ENCODE data around the gene UNC5B.

Gene UNC5B

DNA sequence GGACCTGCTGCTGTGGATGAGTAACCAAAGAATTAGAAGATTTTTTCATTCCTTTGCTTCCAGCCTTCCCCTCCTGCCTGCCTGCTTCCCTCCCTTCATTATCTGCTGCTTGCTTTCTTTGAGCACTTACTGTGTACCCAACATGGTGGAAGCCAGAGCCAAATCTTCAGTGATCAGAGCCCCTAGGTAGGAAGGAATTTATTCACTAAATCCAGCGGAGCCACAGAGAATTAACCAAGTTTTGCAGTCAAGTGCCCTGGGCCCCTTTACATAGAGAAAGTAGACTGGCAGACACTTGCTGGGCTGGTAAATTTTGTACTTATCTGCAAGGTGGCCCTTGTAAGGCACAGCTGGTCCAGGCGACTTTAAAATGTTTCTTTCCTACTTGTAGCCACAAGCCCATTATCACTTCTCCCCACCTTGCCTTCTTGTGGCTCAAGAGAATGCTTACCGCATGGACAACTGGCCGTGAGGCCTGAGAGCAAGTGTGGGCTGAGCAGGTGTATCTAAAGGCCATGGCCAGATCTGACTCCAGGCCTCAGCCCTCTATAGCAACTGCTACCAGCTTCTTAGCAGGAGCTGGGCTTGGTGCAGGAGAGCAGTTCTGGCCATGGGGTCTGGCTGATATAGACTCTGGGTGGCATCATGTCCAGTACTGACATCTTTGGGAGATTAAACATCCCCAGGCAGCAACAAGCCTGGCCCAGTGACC lies 11.1 kb downstream of the UNC5B start:
- no peak for DNase-seq

DNA sequence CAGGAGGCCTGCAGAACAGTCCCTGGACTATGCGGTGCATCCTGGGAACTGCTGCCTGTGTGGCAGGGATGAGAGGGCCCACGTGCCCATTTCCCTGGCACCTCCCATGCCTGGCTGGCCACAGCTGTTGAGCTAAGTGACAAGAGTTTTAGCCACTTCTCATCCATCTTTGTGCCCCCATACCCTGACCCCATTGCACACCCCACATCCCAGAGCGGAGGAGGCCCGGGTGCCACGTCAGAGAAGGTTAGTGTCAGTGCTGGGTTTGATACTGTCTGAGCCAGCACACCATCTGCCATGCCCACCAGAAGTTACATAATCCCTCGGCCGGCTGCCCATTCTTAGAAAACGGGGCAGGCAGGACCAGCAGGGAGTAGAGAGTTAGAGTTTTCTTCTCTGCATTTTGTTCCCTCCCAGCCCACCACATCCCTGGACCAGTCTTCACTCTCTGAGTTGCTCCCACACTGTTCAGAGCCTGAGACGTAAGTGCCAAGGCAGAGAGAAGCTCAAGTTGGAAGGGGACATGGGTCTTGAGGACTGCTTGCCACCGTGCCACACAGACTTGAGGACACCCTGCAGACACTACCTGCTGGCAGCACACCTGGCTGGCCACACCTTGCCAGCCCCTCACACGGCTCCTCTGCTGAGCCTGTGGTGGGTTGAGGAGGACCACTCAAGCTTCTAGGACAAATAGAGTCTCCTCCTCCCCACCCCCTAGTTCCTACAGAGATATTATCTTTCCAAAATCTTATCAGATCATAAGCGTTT lies 13.1 kb downstream of the UNC5B start:
- DNase-seq = no peak

DNA sequence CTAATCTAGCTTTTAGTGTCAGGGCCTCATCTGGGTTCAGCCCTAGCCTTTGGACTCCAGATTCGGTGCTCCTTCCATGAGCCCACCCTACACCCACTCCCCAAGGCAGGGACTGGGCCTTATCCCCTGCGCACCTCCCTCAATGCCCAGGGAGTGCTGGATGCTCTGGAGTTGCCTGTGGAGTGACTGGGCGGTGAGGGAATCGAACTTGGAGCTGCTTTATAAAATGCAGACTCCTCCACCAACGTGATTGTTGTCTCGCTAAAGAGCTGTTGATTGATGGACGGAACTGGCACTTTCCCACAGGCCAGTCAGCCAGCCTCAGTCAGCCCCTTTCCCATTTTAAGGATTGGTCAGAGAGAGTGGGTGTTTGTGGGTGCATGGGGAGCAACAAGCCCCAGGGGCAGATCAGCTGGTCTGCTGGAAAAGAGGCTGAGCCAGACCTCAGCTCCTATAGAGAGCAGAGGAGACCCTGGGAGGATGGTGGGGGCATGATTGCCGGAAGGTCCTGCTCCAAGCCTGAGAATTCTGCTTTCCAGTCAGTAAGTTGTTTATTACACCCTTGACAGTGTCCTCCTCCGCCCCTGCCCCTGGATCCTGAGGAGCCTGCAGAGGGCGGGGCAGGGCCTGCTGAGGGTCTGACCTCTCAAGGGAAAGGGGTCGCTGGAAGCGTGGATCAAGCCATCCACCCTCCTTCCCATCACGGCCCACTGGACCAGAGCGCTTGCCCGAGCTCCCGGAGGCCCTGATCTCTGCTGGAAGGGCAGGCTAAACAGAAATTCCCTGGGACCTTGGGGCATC lies 16.7 kb downstream of the UNC5B start:
- DNase-seq = no peak

GRCh38 chr10:71229726-71230655 lies 17.6 kb downstream of the UNC5B start:
- DNase-seq = no peak

GRCh38 chr10:71230656-71231025 lies 18.3 kb downstream of the UNC5B start:
- DNase-seq = no peak

- no peak for DNase-seq
These were observed 18.8 kb downstream of the UNC5B start for GRCh38 chr10:71231206-71231605.

DNA sequence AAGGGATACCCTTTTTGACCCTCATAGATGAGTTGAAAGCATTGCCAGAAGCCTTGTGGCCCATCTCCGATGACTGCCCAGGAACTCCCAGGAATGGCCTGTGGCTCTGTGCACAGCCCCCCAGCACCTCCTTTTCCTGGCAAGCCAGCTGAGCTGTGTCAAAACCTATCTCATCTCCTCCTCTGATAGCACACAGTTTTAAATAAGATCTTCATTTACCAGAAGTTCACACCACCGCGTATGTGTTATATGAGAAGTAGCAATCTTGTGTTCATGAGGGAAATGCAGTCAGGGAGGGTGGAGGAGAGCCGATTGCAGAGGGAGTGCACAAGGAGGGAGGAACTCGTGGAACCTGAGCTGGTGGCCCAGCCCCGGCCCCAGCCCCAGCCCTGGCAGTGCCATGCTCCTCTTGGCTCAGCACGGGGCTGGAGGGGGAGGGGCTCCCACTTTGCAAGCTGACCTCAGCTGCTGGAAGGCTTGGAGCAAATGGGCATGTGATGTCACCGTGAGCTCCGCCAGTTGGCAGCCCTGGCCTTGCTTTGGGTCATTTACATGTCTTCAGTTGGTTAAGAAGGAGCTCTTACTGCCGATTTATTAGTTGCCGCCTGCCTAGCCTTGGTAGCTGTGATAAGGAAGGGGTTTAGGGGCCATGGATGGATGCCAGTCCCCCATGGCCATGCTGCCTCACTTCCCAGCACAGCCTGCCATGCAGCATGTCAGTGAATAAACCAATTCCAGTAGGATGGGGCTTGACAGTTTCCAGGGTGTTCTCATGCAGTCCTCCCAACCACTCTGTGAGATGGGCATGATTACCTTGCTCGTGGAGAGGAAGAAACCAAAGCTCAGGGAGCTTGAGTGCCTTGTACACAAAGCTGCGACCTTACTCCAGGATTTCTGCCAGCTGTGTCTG lies 20.0 kb downstream of the UNC5B start:
- DNase-seq = no peak

DNA sequence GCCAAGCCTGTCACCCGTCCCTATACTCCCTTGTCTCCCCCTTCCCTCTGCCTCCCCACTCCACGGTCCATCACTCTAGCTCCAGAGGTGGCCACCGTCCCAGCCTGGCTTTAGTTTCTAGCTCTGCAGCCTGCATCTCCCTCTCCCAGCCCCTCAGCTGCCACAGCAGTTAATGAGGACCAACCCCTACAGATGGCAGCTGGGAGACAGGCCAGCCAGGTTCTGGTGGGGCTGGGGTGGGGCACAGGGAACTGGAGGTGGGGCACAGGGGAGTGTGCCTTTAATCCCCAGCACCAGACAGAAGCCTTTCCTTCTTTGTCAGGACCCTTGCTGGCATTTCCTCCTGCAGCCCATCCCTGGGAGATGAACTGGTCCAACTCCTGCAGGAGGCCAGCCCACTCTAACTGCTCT lies 21.1 kb downstream of the UNC5B start:
- no peak for DNase-seq

GRCh38 chr10:71234004-71234894 lies 21.9 kb downstream of the UNC5B start:
- no peak for DNase-seq

- no peak for DNase-seq
These were observed 22.8 kb downstream of the UNC5B start for GRCh38 chr10:71234970-71235685.

GRCh38 chr10:71235808-71236207 lies 23.4 kb downstream of the UNC5B start:
- DNase-seq = no peak

DNA sequence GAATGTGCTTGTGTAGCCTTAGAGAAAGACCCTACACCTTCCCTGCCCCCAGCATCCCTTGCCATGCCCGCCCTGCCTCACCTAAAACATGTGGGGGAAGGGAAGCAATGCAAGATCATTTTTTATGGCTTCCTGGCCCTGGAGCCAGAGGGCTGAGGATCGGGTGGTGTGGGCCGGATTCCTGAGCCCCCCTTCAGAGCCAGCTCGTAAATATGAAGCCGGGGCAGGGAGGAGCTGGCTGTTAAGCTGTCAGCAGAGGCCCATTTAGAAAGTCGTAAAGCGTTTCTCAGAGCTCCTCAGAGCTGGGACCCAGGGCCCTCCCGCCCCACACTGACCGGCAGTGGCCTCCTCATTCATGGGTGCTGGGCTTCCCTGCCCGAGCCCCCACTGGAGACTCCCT lies 23.9 kb downstream of the UNC5B start:
- no peak for DNase-seq

DNA sequence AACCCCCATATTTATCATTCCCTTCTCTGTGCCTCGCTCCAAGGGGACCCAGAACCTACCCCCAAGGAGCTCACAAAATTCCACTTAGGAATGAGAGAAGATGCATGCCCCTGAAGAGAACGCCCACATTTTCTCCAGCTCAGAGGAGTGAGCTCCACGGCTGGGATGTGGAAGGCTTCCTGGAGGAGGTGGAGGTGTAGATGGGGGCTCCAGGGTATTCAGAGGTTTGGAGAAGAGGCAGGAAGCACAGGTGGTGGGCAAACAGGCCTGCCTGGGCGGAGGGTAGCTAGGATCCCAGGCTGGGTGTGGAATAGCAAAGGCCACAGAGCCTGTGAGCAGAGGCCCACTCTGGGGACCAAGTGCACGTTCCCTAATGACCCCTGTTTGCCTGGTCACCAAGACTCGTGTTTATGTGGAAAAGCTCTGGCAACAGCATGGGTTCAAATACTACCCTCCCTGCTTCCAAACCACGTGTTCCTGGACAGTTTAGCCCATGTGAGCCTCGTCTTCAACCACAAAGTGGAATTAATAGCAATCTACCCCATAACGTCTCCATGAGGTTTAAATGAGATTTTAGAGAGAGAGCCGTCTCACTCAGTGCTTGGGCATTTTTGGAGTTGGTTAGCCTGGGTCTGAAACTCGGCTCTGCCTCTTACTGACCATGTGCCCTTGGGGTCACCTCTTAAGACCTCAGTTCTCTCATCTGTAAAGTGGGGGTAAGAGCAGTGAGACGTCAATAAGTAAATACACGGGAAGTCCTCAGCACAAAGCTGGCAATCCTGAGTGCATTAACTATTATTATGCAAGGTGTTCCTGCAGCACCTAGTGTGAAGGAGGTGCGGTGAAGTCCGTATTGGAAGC lies 24.7 kb downstream of the UNC5B start:
- DNase-seq = no peak

DNA sequence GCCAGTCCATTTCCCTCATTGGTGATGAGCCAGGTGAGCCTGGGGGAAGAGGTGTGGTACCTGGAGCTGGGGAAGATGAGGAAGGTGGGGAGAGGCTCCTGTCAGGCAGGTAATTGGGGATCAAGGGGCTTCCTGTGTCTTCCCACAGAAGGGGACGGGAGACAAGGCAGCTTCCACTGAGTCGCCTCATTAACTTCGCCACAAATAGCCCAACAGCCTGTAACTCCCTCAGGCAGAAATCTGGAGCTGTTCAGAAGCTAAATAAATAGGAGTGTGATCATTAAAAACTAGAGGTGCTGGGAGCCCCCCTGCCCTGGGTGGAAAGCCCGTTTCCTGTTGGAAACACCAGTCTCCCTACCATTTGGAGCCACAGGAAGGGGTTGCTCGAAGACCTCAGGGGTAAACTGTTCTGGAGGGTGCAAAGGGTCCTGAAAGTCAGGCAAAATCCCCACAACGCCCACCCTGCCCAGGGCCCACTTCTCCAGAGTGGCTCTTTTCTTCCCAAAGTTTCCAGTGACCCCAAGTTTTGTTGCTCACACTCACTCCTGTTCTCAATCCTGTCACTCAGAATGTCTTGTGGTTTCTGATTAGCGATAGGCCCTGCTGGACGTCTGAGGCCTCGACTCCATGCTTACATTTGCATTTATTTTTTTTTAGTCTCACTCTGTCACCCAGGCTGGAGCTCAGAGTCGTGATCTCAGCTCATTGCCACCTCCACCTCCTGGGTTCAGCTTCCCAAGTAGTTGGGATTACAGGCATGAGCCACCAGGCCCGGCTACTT lies 25.7 kb downstream of the UNC5B start:
- DNase-seq = no peak

DNA sequence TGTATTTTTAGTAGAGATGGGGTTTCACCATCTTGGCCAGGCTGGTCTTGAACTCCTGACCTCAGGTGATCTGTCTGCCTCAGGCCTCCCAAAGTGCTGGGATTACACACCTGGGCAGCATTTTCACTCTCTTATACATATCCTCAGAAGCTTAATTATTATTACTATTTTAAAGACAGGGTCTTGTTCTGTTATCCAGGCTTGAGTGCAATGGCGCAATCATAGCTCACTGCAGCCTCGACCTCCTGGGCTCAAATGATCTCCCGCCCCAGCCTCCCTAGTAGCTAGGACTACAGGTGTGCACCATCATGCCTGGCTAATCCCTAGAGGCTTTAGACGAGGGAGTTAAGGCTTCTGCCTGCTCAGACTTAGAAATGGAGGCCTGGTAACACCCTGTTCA lies 26.3 kb downstream of the UNC5B start:
- DNase-seq = no peak

DNA sequence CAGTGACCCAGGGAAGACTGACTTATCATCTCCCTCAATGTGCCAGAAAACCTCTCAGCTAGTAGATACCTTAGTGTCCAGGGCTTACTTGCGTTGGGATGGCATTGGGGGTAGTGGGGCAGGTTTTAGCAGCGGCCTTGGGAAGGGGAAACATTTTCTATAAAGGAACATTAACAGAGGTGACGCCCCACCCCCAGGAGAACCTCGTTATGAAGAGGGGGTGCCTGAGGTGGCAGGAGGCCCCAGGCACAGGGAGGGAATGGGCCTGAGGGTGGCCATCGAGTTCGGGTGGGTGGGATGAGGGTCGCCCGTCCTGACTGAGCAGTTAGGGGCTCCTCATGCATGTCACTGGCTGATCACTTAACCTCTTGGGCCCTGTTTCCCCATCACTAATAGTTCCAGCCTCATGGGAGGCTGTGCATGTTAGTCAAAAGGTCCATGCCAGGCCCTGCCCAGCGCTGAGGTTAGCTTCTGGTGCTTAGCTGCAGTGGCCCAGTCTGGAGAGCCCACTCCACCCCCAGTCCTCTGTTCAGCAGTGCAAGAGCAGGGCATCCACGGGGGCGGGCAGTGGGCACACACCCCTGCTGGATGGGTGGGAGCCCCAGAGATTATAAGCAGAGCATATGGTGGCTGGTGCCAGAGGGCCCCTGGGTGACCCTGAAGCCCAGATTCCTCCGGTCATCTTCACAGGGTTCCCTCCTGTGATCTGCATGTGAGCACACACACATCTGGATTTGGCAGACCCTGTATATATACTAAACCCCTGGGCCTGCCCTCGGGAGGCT lies 27.0 kb downstream of the UNC5B start:
- DNase-seq = no peak

Data from NK-92 treated with Interleukin-12 subunit alpha and Interleukin-12 subunit beta, amount 100 ng/mL, for 24 hours (cell line).